ENCODE results near the gene MED26.

DNA sequence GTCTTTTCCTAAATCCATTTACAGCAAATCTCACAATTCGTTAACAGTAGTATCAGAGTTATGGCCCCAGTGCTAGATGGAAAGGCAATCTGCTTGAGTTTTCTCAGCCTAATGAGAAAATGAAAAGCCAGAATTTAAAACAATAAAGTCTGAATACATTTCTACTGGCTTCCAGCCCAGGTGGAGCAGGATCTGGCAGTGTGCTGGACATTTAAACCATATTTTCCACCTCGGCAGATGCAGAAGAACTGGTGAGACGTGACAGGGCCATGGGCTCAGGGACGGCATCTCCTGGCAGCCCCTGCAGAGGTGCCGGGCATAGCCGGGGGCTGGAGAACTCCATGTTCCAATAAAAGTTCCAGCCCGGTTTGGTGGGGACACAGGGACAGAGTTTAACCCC, 24.9 kb upstream of the MED26 start:
- no peak for TF ChIP-seq POLR2A (IDR thresholded peaks at IDR 0.05; ENCODE audit: low read length)
- TF ChIP-seq GATA1 (IDR thresholded peaks at IDR 0.05; ENCODE audit: low read depth, low read length) = no peak

Measured in erythroblast (primary cell).